Testis (tissue), 3 donors: ENCODE measurements around the gene PDAP1. TPM values are rescaled to one million over a fixed set of nuclear protein-coding genes. Genes with fewer than 3 reads are reported as not detected.

Source experiments
- DNase-seq: peaks from one replicate; pipeline ENCODE4 v3.0.0-alpha.2; 2019
- H3K27ac ChIP-seq, 2 donors: fragments of 200-600 bp; sonication (generic); one replicate each; pipeline ENCODE4 v1.5.1; 2019
- H3K27me3 ChIP-seq: fragments of 200-600 bp; sonication (generic); one replicate; pipeline ENCODE4 v1.5.1; 2019
- H3K36me3 ChIP-seq: fragments of 200-600 bp; sonication (generic); one replicate; pipeline ENCODE4 v1.5.1; 2017; ENCODE audit warnings: low read depth; ENCODE audit errors: missing control alignments
- H3K4me1 ChIP-seq: fragments of 200-600 bp; sonication (generic); one replicate; pipeline ENCODE4 v1.5.1; 2019
- H3K4me3 ChIP-seq, 2 donors: fragments of 200-600 bp; sonication (generic); one replicate each; pipeline ENCODE4 v1.5.1; 2017 to 2019
- H3K9me3 ChIP-seq: fragments of 200-600 bp; sonication (generic); one replicate; pipeline ENCODE4 v1.5.1; 2017
- POLR2A ChIP-seq: fragments of 450-650 bp; IDR thresholded peaks from one replicate; pipeline ENCODE4 v1.6.1; 2017; ENCODE audit warnings: antibody characterized with exemption, mild to moderate bottlenecking, moderate library complexity
- WGBS, 2 donors: methylation state at CpG; one replicate each; pipeline ENCODE4 v1.1.5; 2018; 5-methylcytosine and 5-hydroxymethylcytosine counted together
- intact Hi-C: fragments of 100-400 bp; cut with DNase I; formaldehyde crosslinking; loops from one replicate; pipeline ENCODE4 v1.15.1; 2023; ENCODE audit warnings: low total_unique reads
- polyA plus RNA-seq: library from polyadenylated mRNA; stranded (reverse); fragments of 350-450 nt; fragmentation: Illumina TruSeq; extraction: RNeasy Lipid Tissue Mini Kit (QIAGEN cat#74804); gene quantifications from one replicate; pipeline ENCODE4 v1.2.3, GENCODE V29; 2014; ENCODE audit warnings: low read depth, low replicate concordance; ENCODE audit not compliant: insufficient read depth
- total RNA-seq, 2 donors: library from RNA; depleted of rRNA; stranded (reverse); fragments of >200 nt; gene quantifications; one replicate each; pipeline ENCODE4 v1.2.3, GENCODE V29; 2016
- TF ChIP-seq, protein P1 (sequence below), 3 experiments: fragments of 450-650 bp in 2 of 3; fragments of 200-600 bp in 1 of 3; sonication (generic) in 1 of 3; IDR thresholded peaks; one replicate each; pipeline ENCODE4 v1.5.1; 2016 to 2019; ENCODE audit warnings: antibody characterized with exemption in 3 of 3, mild to moderate bottlenecking in 2 of 3, moderate library complexity in 1 of 3

PDAP1 gene
- total and polyA plus RNA-seq, 3 donors from 2014 or later, result 50.5 to 126 (median 74.0) TPM

GRCh38 chr7:99375070-99375807 is 33.2 kb downstream of the PDAP1 start:
- no peak for TF ChIP-seq POLR2A
- TF ChIP-seq, protein P1, sequence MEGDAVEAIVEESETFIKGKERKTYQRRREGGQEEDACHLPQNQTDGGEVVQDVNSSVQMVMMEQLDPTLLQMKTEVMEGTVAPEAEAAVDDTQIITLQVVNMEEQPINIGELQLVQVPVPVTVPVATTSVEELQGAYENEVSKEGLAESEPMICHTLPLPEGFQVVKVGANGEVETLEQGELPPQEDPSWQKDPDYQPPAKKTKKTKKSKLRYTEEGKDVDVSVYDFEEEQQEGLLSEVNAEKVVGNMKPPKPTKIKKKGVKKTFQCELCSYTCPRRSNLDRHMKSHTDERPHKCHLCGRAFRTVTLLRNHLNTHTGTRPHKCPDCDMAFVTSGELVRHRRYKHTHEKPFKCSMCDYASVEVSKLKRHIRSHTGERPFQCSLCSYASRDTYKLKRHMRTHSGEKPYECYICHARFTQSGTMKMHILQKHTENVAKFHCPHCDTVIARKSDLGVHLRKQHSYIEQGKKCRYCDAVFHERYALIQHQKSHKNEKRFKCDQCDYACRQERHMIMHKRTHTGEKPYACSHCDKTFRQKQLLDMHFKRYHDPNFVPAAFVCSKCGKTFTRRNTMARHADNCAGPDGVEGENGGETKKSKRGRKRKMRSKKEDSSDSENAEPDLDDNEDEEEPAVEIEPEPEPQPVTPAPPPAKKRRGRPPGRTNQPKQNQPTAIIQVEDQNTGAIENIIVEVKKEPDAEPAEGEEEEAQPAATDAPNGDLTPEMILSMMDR (IDR thresholded peaks at IDR 0.05), result no peak
- Histone ChIP-seq H3K4me1 (peaks cover 20% of the 10 kb centered on the region), H3K4me3 (peak overlapping the region; percentile 77 to 87), H3K9me3 (no peaks in the 10 kb centered on the region), H3K27me3 (no peaks in the 10 kb centered on the region), H3K36me3 (no peaks in the 10 kb centered on the region), H3K27ac (peak overlapping the region; percentile 61 to 81)
- WGBS, 2 donors, result 7 to 11% methylated on average over 21 to 26 of the region's 58 CpGs
- intact Hi-C loops, result no loop called here
- peak; percentile 79 for DNase-seq

- Histone ChIP-seq H3K4me1 (peaks cover 18% of the 10 kb centered on the region), H3K27ac (peak within 1 kb of the TSS; percentile 61 to 81), H3K9me3 (no peaks in the 10 kb centered on the region), H3K27me3 (no peaks in the 10 kb centered on the region), H3K36me3 (no peaks in the 10 kb centered on the region), H3K4me3 (peak within 1 kb of the TSS; percentile 77 to 87)
- no peak for TF ChIP-seq POLR2A
- TF ChIP-seq, protein P1 (IDR thresholded peaks at IDR 0.05), result no peak
- WGBS, 2 donors, result 9 to 11% methylated on average over 24 to 80 of the region's 95 CpGs
- DNase-seq, result peak; percentile 82
- intact Hi-C loops, result no loop called here
These were observed 34.0 kb downstream of the PDAP1 start, which contains the start of gene ARPC1B for GRCh38 chr7:99374111-99375064. Gene ARPC1B (plus strand): TSS chr7:99374730. CDS start chr7:99385715, 10,985 bp downstream.

DNA sequence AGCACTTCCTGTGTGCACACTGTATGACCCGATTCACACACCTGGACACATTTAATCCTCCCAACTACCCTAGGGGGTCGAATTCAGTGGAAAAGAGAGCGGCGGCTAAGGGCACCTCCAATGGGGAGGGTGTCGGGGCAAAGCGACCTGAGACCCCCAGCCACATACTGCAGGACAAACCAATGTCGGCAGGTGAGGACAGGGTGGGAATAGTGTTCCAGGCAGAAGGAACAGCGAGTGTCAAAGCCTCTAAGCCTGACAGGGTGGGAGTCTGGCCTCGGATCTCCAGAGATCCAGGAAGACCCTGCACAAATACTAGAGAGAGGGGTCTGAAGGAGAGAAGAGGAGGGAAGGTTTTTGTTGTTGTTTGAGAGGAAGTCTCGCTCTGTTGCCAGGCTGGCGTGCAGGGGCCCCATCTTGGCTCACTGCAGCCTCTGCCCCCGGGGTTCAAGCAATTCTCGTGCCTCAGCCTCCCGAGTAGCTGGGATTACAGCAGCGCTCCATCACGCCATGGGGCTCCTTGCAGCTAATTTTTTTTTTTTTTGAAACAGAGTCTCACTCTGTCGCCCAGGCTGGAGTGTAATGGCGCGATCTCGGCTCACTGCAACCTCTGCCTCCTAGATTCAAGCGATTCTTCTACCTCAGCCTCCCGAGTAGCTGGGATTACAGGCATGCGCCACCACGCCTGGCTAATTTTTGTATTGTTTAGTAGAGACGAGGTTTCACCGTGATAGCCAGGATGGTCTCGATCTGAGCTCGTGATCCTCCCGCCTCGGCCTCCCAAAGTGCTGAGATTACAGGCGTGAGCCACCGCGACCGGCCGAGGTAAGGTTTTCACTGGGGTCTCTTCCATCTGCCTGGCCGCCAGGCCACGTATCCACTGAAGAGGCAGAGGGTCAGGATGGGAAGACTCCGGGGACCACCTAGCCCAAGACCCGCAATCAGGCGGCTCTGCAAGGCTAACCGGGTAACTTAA is 35.0 kb downstream of the PDAP1 start:
- Histone ChIP-seq H3K27me3 (no peaks in the 10 kb centered on the region), H3K4me3 (peak overlapping the region; percentile 77 to 87), H3K36me3 (no peaks in the 10 kb centered on the region), H3K27ac (peak overlapping the region; percentile 61 to 81), H3K4me1 (peaks cover 13% of the 10 kb centered on the region), H3K9me3 (no peaks in the 10 kb centered on the region)
- 64 to 66% methylated on average over 39 to 41 of the region's 41 CpGs for WGBS, 2 donors
- intact Hi-C loops, result no loop called here
- no peak for DNase-seq
- TF ChIP-seq, protein P1 (IDR thresholded peaks at IDR 0.05), result no peak
- TF ChIP-seq POLR2A, result no peak
